H1 (cell line): ENCODE measurements around the gene VPS35L. TPM values are rescaled to one million over a fixed set of nuclear protein-coding genes. Genes with fewer than 3 reads are reported as not detected.

Source experiments
- CTCF ChIA-PET: fragments of 300-600 bp; sonication (Branson Sonifier 250); formaldehyde crosslinking; loops from one replicate; lab custom pipeline; 2021; ENCODE audit not compliant: partially characterized antibody; lab: Charles Lee
- POLR2A ChIA-PET: fragments of 300-600 bp; sonication (Branson Sonifier 250); formaldehyde crosslinking; loops from one replicate; lab custom pipeline; 2021; ENCODE audit warnings: inconsistent platforms; ENCODE audit not compliant: partially characterized antibody; lab: Charles Lee
- DNase-seq, 2 experiments: peaks; one replicate each; pipeline versions ENCODE4 v3.0.0 to v3.0.0-alpha.2; 2010 to 2022; ENCODE audit warnings: low spot score in 2 of 2, low read depth in 1 of 2, mixed read lengths in 1 of 2
- FAIRE-seq: peaks from 2 replicates; lab custom pipeline; 2011; peaks lifted over from hg19 to GRCh38; lab: Jason Lieb, UNC
- H2AFZ ChIP-seq: 2 replicates; pipeline ENCODE4 v1.8.1; 2012; ENCODE audit warnings: low read length, inconsistent platforms
- H2AK5ac ChIP-seq: 2 replicates; pipeline ENCODE4 v1.6.1; 2013; ENCODE audit warnings: low read depth, low read length
- H2BK120ac ChIP-seq: replicated peaks from 2 replicates; pipeline ENCODE3; 2013; ENCODE audit warnings: low read depth, low read length, inconsistent platforms
- H2BK12ac ChIP-seq: 2 replicates; pipeline ENCODE4 v1.6.1; 2013; ENCODE audit warnings: low read depth, low read length
- H2BK15ac ChIP-seq: 2 replicates; pipeline ENCODE4 v1.6.1; 2013; ENCODE audit warnings: low read length
- H2BK20ac ChIP-seq: 2 replicates; pipeline ENCODE4 v1.6.1; 2013; ENCODE audit warnings: low read length
- H2BK5ac ChIP-seq: 2 replicates; pipeline ENCODE4 v1.6.1; 2013; ENCODE audit warnings: low read depth, low read length
- H3K14ac ChIP-seq: 2 replicates; pipeline ENCODE4 v1.6.1; 2013; ENCODE audit warnings: inconsistent platforms; ENCODE audit not compliant: insufficient read length
- H3K18ac ChIP-seq: 2 replicates; pipeline ENCODE4 v1.6.1; 2013; ENCODE audit warnings: low read length; ENCODE audit errors: extremely low read depth
- H3K23ac ChIP-seq: 2 replicates; pipeline ENCODE4 v1.6.1; 2013; ENCODE audit warnings: inconsistent platforms; ENCODE audit not compliant: insufficient read length
- H3K23me2 ChIP-seq: 2 replicates; pipeline ENCODE4 v1.6.1; 2013; ENCODE audit warnings: low read depth, low read length
- H3K27ac ChIP-seq: 2 replicates; pipeline ENCODE4 v1.6.1; 2011; ENCODE audit warnings: low read depth, low read length, inconsistent platforms
- H3K27me3 ChIP-seq, 4 experiments: replicated peaks in 1 of 4; 1 replicate in 1 of 4; 2 replicates in 3 of 4; pipeline versions ENCODE4 v1.6.1 to v1.8.1; 2011 to 2013; ENCODE audit warnings: low read length in 3 of 4, mild to moderate bottlenecking in 3 of 4, inconsistent platforms in 2 of 4, mixed read lengths in 2 of 4, moderate library complexity in 1 of 4; ENCODE audit not compliant: control insufficient read depth in 3 of 4, insufficient read depth in 3 of 4; ENCODE audit errors: extremely low read depth in 1 of 4
- H3K36me3 ChIP-seq, 4 experiments: 2 replicates each; pipeline versions ENCODE4 v1.6.1 to v1.8.1; 2011 to 2013; ENCODE audit warnings: mild to moderate bottlenecking in 4 of 4, low read length in 3 of 4, moderate library complexity in 2 of 4, control low read depth in 1 of 4, inconsistent platforms in 1 of 4; ENCODE audit not compliant: insufficient read depth in 4 of 4, control insufficient read depth in 2 of 4
- H3K4ac ChIP-seq: replicated peaks from 2 replicates; pipeline ENCODE3; 2013; ENCODE audit warnings: low read length, low read depth, mixed read lengths, inconsistent platforms; ENCODE audit not compliant: insufficient read length
- H3K4me1 ChIP-seq, 4 experiments: replicated peaks in 1 of 4; 1 replicate in 1 of 4; 2 replicates in 3 of 4; pipeline versions ENCODE4 v1.6.1 to v1.8.1; 2011 to 2013; ENCODE audit warnings: low read length in 3 of 4, inconsistent platforms in 2 of 4, mixed read lengths in 1 of 4; ENCODE audit not compliant: insufficient read depth in 4 of 4, control insufficient read depth in 3 of 4
- H3K4me2 ChIP-seq, 2 experiments: 2 replicates each; pipeline versions ENCODE4 v1.6.1 to v1.8.1; 2011 to 2013; ENCODE audit warnings: low read depth in 2 of 2, low read length in 2 of 2, control low read depth in 1 of 2, inconsistent platforms in 1 of 2, mild to moderate bottlenecking in 1 of 2; ENCODE audit not compliant: insufficient read depth in 1 of 2
- H3K4me3 ChIP-seq, 4 experiments: fragments of 200-600, 300-600 bp in 1 of 4; sonication (generic), shearing (Covaris generic), sonication (Bioruptor Twin) in 1 of 4; 2 replicates each; pipeline versions ENCODE4 v1.5.1 to v1.8.1; 2011 to 2016; ENCODE audit warnings: low read length in 4 of 4, low read depth in 3 of 4, control low read depth in 2 of 4, inconsistent platforms in 2 of 4, mild to moderate bottlenecking in 2 of 4, mixed read lengths in 1 of 4, moderate library complexity in 1 of 4; ENCODE audit not compliant: insufficient read depth in 2 of 4; ENCODE audit errors: extremely low read depth in 1 of 4
- H3K56ac ChIP-seq: replicated peaks from 2 replicates; pipeline ENCODE3; 2013; ENCODE audit warnings: low read depth, mild to moderate bottlenecking, mixed read lengths, low read length, inconsistent platforms; ENCODE audit not compliant: insufficient read length
- H3K79me1 ChIP-seq: 2 replicates; pipeline ENCODE4 v1.6.1; 2013; ENCODE audit warnings: low read depth, low read length, control low read depth
- H3K79me2 ChIP-seq, 2 experiments: 2 replicates each; pipeline versions ENCODE4 v1.6.1 to v1.8.1; 2012 to 2013; ENCODE audit warnings: low read length in 2 of 2, mild to moderate bottlenecking in 2 of 2, inconsistent platforms in 1 of 2; ENCODE audit not compliant: insufficient read depth in 2 of 2, control insufficient read depth in 1 of 2
- H3K9ac ChIP-seq, 4 experiments: replicated peaks in 1 of 4; 1 replicate in 1 of 4; 2 replicates in 3 of 4; pipeline versions ENCODE4 v1.6.1 to v1.8.1; 2011 to 2013; ENCODE audit warnings: low read depth in 3 of 4, low read length in 3 of 4, control low read depth in 2 of 4, mild to moderate bottlenecking in 2 of 4, moderate library complexity in 2 of 4, inconsistent platforms in 1 of 4; ENCODE audit errors: extremely low read depth in 1 of 4
- H3K9me3 ChIP-seq, 2 experiments: 2 replicates each; pipeline versions ENCODE4 v1.6.1 to v1.8.1; 2012 to 2013; ENCODE audit warnings: mild to moderate bottlenecking in 2 of 2, moderate library complexity in 2 of 2, control low read depth in 1 of 2, inconsistent platforms in 1 of 2, low read depth in 1 of 2, low read length in 1 of 2, mixed read lengths in 1 of 2; ENCODE audit not compliant: insufficient read depth in 2 of 2
- H4K20me1 ChIP-seq, 2 experiments: replicated peaks in 1 of 2; 2 replicates each; pipeline versions ENCODE3 to v1.8.1; 2011 to 2013; ENCODE audit warnings: inconsistent platforms in 2 of 2, low read length in 2 of 2, mild to moderate bottlenecking in 1 of 2; ENCODE audit not compliant: insufficient read depth in 2 of 2, control insufficient read depth in 1 of 2
- H4K5ac ChIP-seq: 2 replicates; pipeline ENCODE4 v1.6.1; 2013; ENCODE audit warnings: low read length, low read depth, mixed read lengths, inconsistent platforms; ENCODE audit not compliant: insufficient read length
- H4K8ac ChIP-seq: 2 replicates; pipeline ENCODE4 v1.8.0; 2013; ENCODE audit warnings: mild to moderate bottlenecking, moderate library complexity, low read length, inconsistent platforms; ENCODE audit not compliant: insufficient read depth; ENCODE audit errors: extremely low read depth
- H4K91ac ChIP-seq: replicated peaks from 2 replicates; pipeline ENCODE3; 2013; ENCODE audit warnings: low read length, mixed read lengths, inconsistent platforms; ENCODE audit not compliant: insufficient read length
- ASH2L ChIP-seq: fragments of 200-600, 300-600 bp; sonication (generic); IDR thresholded peaks from one replicate; pipeline ENCODE4 v1.7.1; 2017; ENCODE audit warnings: low read length
- CREB1 ChIP-seq: IDR thresholded peaks from 2 replicates; pipeline ENCODE4 v1.6.1; 2012; ENCODE audit warnings: inconsistent platforms
- CTBP2 ChIP-seq: IDR thresholded peaks from 2 replicates; pipeline ENCODE4 v1.7.0; 2011; ENCODE audit warnings: borderline replicate concordance, mild to moderate bottlenecking, moderate library complexity, mixed read lengths, low read length; ENCODE audit not compliant: insufficient read depth, insufficient read length
- KDM4A ChIP-seq: IDR thresholded peaks from one replicate; pipeline ENCODE4 v1.7.1; 2012; ENCODE audit warnings: low read depth, mild to moderate bottlenecking, moderate library complexity, low read length, inconsistent platforms; ENCODE audit not compliant: severe bottlenecking
- PHF8 ChIP-seq: fragments of 200-600 bp; sonication (generic); conservative IDR thresholded peaks from 2 replicates; pipeline ENCODE4 v1.7.1; 2012; ENCODE audit warnings: low read depth, mild to moderate bottlenecking, inconsistent platforms, low read length, moderate library complexity
- SAP30 ChIP-seq: fragments of 300-600 bp; sonication (generic); IDR thresholded peaks from 2 replicates; pipeline ENCODE4 v1.7.1; 2012; ENCODE audit warnings: low read length, moderate library complexity, mild to moderate bottlenecking, inconsistent platforms; ENCODE audit not compliant: insufficient read depth, insufficient replicate concordance
- WGBS, 2 experiments: shearing (Covaris generic) in 1 of 2; methylation state at CpG; one replicate each; pipeline versions ENCODE4 v1.1.6 to v1.1.7; 2013 to 2015; ENCODE audit warnings: low lambda C conversion rate in 2 of 2, mixed read lengths in 2 of 2, inconsistent platforms in 1 of 2, low coverage in 1 of 2, missing lambda C conversion rate in 1 of 2; ENCODE audit not compliant: insufficient replicate concordance in 2 of 2, insufficient coverage in 1 of 2, insufficient read length in 1 of 2; ENCODE audit errors: extremely low coverage in 1 of 2, missing lambda C conversion rate in 1 of 2; 5-methylcytosine and 5-hydroxymethylcytosine counted together
- polyA plus RNA-seq, 7 experiments: library from polyadenylated mRNA; depleted of rRNA in 3 of 7; stranded (reverse) in 5 of 7; unstranded in 2 of 7; fragments of >200 nt in 5 of 7; fragments of 200-250 nt in 2 of 7; gene quantifications; 1 replicate in 5 of 7; 2 replicates in 1 of 7; 4 replicates in 1 of 7; pipeline versions ENCODE4 v1.2.1 to v1.2.3, GENCODE V29; 2011 to 2013; ENCODE audit warnings: missing spikeins in 2 of 7, mixed read lengths in 2 of 7
- total RNA-seq: library from RNA; stranded (reverse); fragmentation: NEBNext Ultra II Directional; extraction: Animal tissue kit (Norgen Biotek cat#: 25700); gene quantifications from 2 replicates; pipeline ENCODE4 v1.2.1, GENCODE V29; 2021

Gene VPS35L
- total and polyA plus RNA-seq, 2 of the 8 experiments (the other 6 are each of a cell fraction or from before 2014, with no cell fraction given), result 31.5 to 57.1 TPM

DNA sequence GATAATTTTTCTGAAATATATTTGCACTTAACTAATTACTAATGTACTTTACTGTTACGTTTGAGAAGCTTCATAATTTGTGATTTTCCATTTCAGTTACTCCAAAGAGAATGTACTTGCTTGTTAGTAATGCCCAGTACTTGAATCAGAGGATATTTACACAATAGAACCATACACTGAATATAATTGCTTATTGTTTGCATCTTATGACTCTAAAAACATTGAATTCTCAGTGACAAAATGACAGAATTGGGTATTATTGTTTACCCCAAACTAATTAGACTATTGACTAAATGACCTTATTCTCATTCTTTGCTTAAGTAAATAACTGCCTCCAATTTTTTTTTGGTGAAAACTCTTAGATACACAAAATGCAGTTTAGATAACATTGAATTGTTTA is 22.9 kb upstream of the VPS35L start:
- no peak overlapping the region for H3K9ac ChIP-seq
- POLR2A ChIA-PET, result no interaction called here
- WGBS, 2 experiments, result 50% methylated on average over 1 of the region's 1 CpG; no CpG with 5 or more reads in 1 of the 2 experiments
- TF ChIP-seq KDM4A (no peak), CREB1 (no peak), PHF8 (no peak), SAP30 (no peak), CTBP2 (no peak), ASH2L (no peak)

More for the DNA sequence above, 22.9 kb upstream of the VPS35L start:
- no peak overlapping the region for H2AFZ ChIP-seq
- H2AK5ac ChIP-seq, result no peak overlapping the region
- no peak overlapping the region for H2BK120ac ChIP-seq
- CTCF ChIA-PET, result no interaction called here
- no peak overlapping the region for H3K18ac ChIP-seq
- FAIRE-seq (no peak), DNase-seq (no peak)
- no peak overlapping the region for H3K56ac ChIP-seq
- H4K91ac ChIP-seq, result no peak overlapping the region
- no peaks in the 10 kb centered on the region for H3K23me2 ChIP-seq
- H3K4me2 ChIP-seq, result no peak overlapping the region
- H3K27ac ChIP-seq, result no peak overlapping the region
- no peak overlapping the region for H2BK5ac ChIP-seq
- H3K9me3 ChIP-seq, result no peaks in the 10 kb centered on the region
- no peak overlapping the region for H3K4ac ChIP-seq
- H3K4me3 ChIP-seq, result no peak overlapping the region
- H3K4me1 ChIP-seq, result no peaks in the 10 kb centered on the region
- no peaks in the 10 kb centered on the region for H3K27me3 ChIP-seq
- no peak overlapping the region for H2BK12ac ChIP-seq
- H4K8ac ChIP-seq, result no peak overlapping the region
- H2BK15ac ChIP-seq, result no peak overlapping the region
- H3K23ac ChIP-seq, result no peak overlapping the region
- no peaks in the 10 kb centered on the region for H3K79me2 ChIP-seq
- H4K20me1 ChIP-seq, result no peaks in the 10 kb centered on the region
- H3K14ac ChIP-seq, result no peak overlapping the region
- no peak overlapping the region for H4K5ac ChIP-seq
- H3K36me3 ChIP-seq, result peaks cover 0 to 34% (median 22%) of the 10 kb centered on the region in 4 experiments; a peak in 6 of 8 replicates
- H3K79me1 ChIP-seq, result no peaks in the 10 kb centered on the region
- H2BK20ac ChIP-seq, result no peak overlapping the region
